SK-N-SH (cell line): Measurements from ENCODE around the gene PNP.

Experiments
- CTCF ChIP-seq: fragments of 200-600 bp; sonication (generic); IDR thresholded peaks from 2 replicates; pipeline ENCODE4 v1.6.1; 2017; ENCODE audit warnings: antibody characterized with exemption, mild to moderate bottlenecking, moderate library complexity
- POLR2AphosphoS5 ChIP-seq: IDR thresholded peaks from 2 replicates; pipeline ENCODE4 v1.6.1; 2012; ENCODE audit warnings: low read depth, low read length

GRCh38 chr14:20493634-20494033 is 24.4 kb downstream of the PNP start:
- no peak for TF ChIP-seq POLR2AphosphoS5
- no peak for TF ChIP-seq CTCF
